Mononuclear cell (primary cell): Measurements from ENCODE around the gene LRP6. TPM values are rescaled to one million over a fixed set of nuclear protein-coding genes. Genes with fewer than 3 reads are reported as not detected.
A peak's percentile ranks its signal among the peaks of the same experiment; 100 is the strongest.
"Not testable (repeated sequence)": the region's sequence is repeated elsewhere in the genome, so short reads cannot be mapped to it uniquely, and the experiment has no call there.

ENCODE experiments used
- H3K27me3 ChIP-seq: 2 replicates; pipeline ENCODE4 v1.6.0; 2011; ENCODE audit warnings: low read length, control low read depth; ENCODE audit not compliant: insufficient read depth
- H3K4me1 ChIP-seq: 2 replicates; pipeline ENCODE4 v1.5.1; 2011; ENCODE audit warnings: mild to moderate bottlenecking, low read length, control low read depth; ENCODE audit not compliant: insufficient read depth
- H3K4me3 ChIP-seq: 2 replicates; pipeline ENCODE4 v1.5.1; 2011; ENCODE audit warnings: mild to moderate bottlenecking, low read length, moderate library complexity
- H3K9me3 ChIP-seq: 2 replicates; pipeline ENCODE4 v1.5.1; 2011; ENCODE audit warnings: low read depth, mild to moderate bottlenecking, control low read depth, low read length
- total RNA-seq: library from RNA; depleted of rRNA; stranded (reverse); fragments of >200 nt; gene quantifications from one replicate; pipeline ENCODE4 v1.2.3, GENCODE V29; 2012

LRP6 gene
- total RNA-seq: 4.9 TPM

DNA sequence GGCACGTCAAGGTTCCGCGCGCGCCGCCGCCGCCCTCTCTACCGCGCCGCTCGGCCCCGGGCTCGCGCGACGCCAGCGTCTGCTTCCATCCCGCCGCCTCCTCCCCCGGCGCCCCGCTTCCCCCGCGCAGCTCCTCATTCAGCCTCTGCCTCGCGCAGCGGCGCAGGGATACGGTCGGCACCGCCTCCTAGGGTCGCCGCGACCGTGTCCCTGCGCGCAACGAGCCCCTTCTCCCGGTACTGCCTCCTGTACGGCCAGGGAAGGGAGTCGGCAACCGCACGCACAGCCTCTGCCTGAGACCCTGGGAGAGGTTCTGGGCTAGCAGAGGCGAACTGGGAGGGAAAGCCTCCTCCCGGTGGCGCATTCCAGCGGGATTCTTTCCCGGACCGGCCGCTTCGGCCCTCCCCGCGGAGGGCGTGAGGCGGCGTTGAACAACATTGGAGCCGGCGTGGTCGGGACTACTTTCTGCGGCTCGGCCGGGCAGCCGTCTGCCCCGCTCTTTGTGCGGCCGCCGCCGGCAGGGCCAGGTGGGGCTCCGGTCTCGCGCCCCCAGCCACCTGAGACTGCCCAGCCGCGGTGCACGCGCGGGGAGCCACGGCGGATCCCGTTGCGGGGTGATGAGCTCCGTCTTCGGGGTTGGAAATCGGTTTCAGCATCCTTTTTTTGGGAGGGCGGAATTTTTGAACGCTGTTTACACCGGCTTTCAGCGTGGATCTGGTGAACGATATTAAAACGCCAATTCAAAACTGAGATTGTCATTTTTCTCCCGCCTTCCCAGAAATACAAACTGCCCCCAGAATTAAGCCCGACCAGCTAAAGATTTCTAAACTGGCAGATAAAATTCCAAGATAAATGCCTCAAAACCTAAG lies at the start of gene LRP6:
Gene LRP6 (minus strand): TSS at position 172 of the 869 bp plus-strand sequence. CDS start 309 bp downstream, outside the sequence.
- Histone ChIP-seq H3K27me3 (peaks cover 44% of the 10 kb centered on the region), H3K4me1 (peaks cover 19% of the 10 kb centered on the region), H3K4me3 (peak within 1 kb of the TSS; percentile 51), H3K9me3 (no peaks in the 10 kb centered on the region)

DNA sequence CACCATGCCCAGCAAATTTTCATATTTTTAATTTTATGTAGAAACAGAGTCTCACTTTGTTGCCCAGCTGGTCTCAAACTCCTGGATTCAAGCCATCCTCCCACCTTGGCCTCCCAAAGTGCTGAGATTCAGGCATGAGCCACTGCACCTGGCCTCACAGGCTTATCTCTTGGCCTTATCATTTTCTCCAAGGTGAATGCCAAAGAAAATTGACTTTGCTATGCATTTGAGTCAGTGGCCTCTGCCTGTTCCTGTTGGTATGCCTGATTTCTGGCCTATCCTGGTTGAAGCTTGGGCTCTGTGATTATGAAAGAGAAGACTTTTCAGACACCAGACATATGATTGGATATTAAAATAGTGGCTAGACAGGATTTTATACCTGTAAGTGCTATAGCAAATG lies 49.0 kb upstream of the LRP6 start:
- Histone ChIP-seq H3K4me1 (no peaks in the 10 kb centered on the region), H3K9me3 (no peaks in the 10 kb centered on the region), H3K27me3 (no peaks in the 10 kb centered on the region), H3K4me3 (no peak overlapping the region)

DNA sequence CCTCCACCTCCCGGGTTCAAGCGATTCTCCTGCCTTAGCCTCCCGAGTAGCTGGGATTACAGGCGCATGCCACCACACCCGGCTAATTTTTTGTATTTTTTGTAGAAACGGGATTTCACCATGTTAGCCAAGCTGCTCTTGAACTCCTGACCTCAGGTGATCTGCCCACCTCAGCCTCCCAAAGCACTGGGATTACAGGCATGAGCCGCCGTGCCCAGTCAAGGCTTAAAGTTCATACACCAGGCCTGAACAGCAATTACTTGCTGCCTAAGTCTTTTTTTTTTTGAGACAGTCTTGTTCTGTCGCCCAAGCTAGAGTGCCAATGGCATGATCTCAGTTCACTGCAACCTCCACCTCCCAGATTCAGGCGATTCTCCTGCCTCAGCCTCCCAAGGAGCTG lies 43.9 kb upstream of the LRP6 start:
- H3K4me3 ChIP-seq, H3K4me1 ChIP-seq: not testable (repeated sequence)

DNA sequence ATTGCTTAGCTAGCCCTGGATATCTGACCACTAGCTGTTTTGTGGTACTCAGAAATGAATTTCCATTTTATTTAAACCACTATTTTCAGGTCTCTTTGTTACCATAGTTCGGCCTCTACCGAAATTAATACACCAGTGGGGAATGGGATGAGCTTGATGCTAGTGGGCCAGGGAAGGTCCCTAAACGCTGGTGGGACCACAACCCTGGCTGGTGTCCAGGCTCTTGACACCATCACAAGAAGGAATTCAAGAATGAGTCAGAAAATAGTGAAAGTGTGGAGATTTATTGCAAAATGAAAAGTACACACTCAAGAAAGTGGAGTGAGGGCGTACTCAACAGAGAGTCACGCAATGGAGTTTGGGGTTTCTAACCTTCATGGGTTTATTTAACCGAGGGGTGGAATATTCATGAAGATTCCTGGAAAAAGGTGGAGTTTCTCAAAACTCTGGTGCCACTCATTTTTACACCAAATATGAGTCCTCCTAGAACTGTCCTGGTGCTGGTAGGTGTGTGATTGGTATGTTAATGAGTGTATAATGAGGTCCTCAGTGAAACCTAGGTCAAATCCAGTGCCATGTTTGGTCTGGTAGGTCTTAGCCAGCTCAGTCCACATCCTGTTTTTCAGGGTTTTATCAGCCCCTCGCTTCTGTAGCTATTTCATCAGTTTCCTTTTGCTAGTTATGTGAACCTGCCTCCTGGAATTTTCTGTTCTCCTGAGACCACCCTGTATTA lies 38.9 kb upstream of the LRP6 start:
- H3K9me3 ChIP-seq: no peaks in the 10 kb centered on the region
- no peak overlapping the region for H3K4me3 ChIP-seq
- H3K27me3 ChIP-seq: no peaks in the 10 kb centered on the region
- H3K4me1 ChIP-seq: no peaks in the 10 kb centered on the region

More for the DNA sequence above, 43.9 kb upstream of the LRP6 start:
- not testable (repeated sequence) for H3K27me3 ChIP-seq, H3K9me3 ChIP-seq

DNA sequence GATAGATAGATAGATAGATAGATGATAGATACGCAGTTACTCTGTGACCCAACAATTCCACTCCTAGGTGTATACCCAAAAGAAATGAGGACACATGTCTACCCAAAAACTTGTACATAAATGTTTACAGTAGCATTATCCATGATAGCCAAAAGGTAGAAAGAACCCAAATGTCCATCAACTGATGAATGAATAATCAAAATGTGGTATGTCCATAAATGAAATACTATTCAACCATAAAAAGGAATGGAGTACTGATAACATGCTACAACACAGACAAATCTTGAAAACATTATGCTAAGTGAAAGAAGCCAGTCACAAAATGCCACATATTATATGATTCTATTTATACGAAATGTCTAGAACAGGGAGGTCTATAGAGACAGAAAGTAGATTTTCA lies 36.1 kb upstream of the LRP6 start:
- Histone ChIP-seq H3K9me3 (no peaks in the 10 kb centered on the region), H3K4me3 (no peak overlapping the region), H3K27me3 (no peaks in the 10 kb centered on the region), H3K4me1 (no peaks in the 10 kb centered on the region)

DNA sequence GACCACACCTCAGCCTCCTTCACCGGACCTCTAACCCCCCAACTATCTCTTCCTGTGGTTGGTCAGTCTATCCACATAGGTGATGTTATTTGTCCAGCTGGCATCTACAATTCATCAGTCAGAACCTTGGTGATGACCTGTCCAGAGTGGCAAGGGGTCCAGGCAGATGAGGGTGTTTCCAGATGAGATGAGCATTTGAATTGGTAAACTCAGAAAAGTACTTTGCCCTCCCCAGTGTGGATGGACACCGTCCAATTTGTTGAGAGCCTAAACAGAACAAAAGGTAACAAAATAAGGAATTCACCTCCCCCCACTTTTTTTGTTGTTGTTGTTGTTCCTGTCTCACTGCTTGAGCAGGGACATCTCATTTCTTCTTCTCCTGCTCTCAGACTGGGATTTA lies 34.3 kb upstream of the LRP6 start:
- no peaks in the 10 kb centered on the region for H3K9me3 ChIP-seq
- H3K27me3 ChIP-seq: no peaks in the 10 kb centered on the region
- H3K4me3 ChIP-seq: no peak overlapping the region
- no peaks in the 10 kb centered on the region for H3K4me1 ChIP-seq

DNA sequence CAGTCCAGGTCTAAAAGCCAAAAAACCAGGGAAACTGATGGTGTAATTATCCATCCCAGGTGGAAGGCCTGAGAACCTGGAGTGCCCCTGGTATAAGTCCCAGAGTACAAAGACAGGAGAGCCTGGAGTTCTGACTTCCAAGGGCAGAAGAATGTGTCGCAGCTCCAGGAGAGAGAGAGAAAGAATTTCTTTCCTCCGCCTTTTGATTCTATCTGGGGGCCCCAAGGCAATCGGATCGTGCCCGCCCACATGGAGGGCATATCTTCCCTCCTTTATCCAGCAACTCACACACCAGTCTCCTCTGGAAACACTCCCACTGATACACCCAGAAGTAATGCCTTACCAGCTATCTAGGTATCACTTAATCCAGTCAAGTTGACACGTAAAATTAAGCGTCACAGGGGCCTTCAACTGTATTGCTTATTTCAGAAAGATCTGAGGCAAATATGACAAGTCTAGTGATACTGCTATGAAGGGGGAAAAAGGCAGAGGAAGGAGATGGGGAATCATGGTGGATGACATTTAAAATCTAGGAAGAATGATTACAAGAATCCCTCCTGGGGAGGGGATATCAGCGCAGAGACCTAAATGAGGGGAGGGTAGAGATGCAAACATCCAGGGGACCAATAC lies 30.5 kb upstream of the LRP6 start:
- Histone ChIP-seq H3K4me1 (no peaks in the 10 kb centered on the region), H3K4me3 (no peak overlapping the region)

DNA sequence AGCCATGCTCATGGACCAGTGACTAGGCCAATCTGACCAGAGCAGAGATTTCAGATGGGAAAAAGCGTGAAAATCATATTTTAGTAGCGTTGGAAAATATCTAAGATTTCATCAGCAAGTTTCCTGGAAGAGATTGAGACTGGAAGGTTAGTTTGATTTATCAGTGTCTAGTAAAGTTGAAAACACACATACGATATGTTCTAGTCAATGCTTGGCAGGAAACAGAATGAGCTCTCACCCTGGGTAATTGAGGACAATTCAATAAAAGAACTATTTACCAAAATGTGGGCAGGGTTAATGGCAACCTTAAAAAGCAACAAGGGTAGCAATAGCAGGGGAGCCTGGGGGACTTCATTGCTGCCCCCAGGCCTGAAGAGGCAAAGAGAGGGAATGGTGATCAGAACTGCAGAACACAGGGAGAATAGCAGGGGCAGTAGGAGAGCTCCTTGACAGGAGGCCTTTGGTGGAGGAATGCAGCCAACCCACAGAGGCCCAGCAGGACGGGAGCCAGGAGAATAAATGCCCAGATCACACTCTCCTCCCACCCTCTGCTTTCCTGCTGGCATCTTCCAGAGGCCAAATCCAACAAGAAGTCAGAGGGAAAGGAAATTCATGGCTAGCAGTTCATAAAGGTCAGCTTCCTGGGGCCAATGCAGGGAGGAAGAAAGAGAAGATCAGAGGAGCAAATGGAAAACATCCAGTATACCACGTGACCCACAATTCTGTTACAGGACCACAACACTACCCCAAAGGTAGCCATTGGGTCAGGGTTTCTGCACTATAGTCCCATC lies 27.6 kb upstream of the LRP6 start:
- Histone ChIP-seq H3K4me1 (no peaks in the 10 kb centered on the region), H3K4me3 (no peak overlapping the region), H3K27me3 (no peaks in the 10 kb centered on the region), H3K9me3 (no peaks in the 10 kb centered on the region)

More for the DNA sequence above, 30.5 kb upstream of the LRP6 start:
- Histone ChIP-seq H3K9me3 (no peaks in the 10 kb centered on the region), H3K27me3 (no peaks in the 10 kb centered on the region)

DNA sequence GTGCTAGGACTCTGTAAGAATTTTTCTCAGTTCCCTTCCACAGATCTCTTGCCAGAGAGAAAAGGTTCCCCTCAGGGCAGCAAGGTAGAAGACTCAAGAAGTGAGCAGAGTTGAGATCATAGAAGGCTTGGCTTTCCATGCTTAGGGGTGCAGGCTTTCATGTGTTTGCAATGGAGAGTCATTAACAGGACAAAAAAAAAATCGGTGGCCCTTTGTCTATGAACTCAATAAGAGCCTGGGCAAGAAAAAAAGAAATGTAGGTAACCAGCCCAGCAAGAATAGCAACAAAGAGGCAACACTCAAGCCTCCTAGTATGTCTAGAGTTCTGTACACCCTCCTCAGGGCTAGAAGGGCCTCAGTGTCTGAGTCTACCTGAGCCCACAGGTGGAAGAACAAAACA lies 23.4 kb upstream of the LRP6 start:
- H3K4me1 ChIP-seq: no peaks in the 10 kb centered on the region
- no peaks in the 10 kb centered on the region for H3K9me3 ChIP-seq
- no peak overlapping the region for H3K4me3 ChIP-seq
- no peaks in the 10 kb centered on the region for H3K27me3 ChIP-seq

DNA sequence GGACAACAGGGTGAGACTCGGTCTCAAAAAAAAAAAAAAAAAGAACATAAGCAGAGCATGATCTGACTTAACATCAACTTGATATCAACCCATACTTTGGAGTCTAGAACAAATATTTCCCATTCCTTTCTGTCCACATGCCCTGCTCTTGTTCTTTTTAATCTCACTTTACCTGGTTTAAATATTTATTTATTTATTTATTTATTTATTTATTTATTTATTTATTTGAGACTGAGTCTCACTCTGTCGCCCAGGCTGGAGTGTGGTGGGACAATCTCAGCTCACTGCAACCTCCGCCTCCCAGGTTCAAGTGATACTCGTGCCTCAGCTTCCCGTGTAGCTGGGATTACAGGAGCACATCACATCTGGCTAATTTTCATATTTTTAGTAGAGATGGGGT lies 19.6 kb upstream of the LRP6 start:
- H3K4me3 ChIP-seq: no peak overlapping the region

DNA sequence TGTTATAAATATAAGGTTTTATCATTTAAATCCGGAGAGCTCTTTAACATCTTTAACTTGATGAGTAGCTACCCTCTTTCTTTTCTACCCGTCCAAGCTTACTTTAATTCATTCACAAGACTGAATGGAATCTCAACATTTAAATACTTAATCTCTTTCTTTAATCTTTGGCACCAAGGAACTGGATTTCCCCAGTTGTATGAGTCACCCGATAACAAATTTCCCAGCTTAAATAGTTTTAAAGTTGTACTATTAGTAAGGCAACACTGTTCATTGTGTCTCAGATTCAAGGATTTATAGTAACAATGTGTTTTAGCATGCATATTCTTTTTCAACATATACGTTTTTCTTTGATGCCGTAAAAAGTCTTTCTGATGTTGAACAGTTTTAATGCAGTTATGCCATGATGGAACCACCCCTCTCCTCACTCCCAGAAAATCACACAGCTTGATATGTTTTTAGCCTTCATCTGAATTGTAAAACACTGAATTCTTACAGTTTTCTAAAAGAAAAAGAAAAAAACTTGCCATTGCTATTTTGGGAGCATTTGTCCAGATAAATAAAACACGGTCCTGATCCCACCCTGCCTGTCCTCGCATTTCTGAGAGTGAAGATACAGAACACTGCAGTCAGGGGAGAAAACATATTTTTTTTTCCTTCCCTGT lies 16.0 kb upstream of the LRP6 start:
- Histone ChIP-seq H3K4me3 (no peak overlapping the region), H3K27me3 (no peaks in the 10 kb centered on the region), H3K9me3 (no peaks in the 10 kb centered on the region), H3K4me1 (no peaks in the 10 kb centered on the region)

More for the DNA sequence above, 19.6 kb upstream of the LRP6 start:
- no peaks in the 10 kb centered on the region for H3K4me1 ChIP-seq
- H3K9me3 ChIP-seq: no peaks in the 10 kb centered on the region
- no peaks in the 10 kb centered on the region for H3K27me3 ChIP-seq

DNA sequence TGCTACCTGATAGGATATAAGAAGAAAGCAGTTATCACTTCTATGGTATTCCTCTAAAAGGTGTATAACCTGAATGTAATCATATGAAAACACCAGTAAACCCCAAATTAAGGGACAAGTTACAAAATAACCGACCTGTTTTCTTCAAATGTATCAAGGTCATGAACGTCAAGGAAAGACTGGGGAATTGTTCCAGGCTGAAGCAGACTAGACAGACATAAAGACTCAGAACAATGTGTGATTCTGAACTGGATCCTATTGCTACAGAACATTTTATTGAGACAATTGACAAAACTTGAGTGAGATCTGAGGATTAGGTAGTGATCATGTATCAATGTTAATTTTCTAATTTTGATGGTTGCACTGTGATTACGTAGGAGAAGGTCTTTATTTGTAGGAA lies 15.4 kb upstream of the LRP6 start:
- Histone ChIP-seq H3K9me3 (no peaks in the 10 kb centered on the region), H3K4me3 (no peak overlapping the region), H3K27me3 (no peaks in the 10 kb centered on the region), H3K4me1 (no peaks in the 10 kb centered on the region)

DNA sequence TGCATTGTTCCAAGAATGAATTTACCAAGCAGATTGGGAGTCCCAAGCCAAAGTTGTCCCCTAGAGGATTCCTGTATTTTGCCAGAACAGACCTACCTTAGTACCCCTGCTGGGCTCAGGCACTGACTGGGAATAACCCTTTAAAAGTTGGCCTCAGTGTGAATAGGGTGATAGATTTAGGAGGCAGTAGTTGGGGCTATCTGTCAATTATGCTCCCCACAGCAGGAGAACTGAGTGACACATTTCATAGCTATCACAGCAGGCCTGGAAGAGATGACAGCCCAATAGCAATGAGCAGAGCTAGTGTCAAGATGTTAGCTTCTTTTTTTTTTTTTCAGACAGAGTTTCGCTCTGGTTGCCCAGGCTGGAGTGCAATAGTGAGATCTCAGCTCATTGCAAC lies 14.3 kb upstream of the LRP6 start:
- Histone ChIP-seq H3K4me1 (no peaks in the 10 kb centered on the region), H3K4me3 (no peak overlapping the region), H3K9me3 (no peaks in the 10 kb centered on the region), H3K27me3 (no peaks in the 10 kb centered on the region)

DNA sequence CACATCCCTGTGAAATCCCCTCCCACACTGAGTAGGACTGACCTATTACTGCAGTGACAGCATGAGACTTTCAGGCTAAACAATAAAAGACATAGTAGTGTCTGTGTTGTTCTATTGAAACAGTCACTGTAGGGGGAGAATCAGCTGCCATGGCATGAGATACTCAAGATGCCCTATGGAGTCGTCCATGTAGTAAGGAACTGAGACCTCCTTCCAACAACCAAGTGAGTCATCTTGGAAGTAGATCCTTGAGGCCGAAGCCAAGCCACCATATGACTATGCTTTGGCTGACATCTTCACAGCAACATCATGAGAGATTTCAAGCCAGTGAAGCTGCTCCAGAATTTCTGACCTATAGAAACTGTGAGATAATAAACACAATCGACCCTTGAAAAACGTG lies 12.1 kb upstream of the LRP6 start:
- Histone ChIP-seq H3K4me3 (no peak overlapping the region), H3K4me1 (no peaks in the 10 kb centered on the region), H3K27me3 (no peaks in the 10 kb centered on the region), H3K9me3 (no peaks in the 10 kb centered on the region)
